22Rv1 (cell line): ENCODE data around the gene TGFBR2.

Source experiments
- ZFX ChIP-seq: fragments of 450-650 bp; IDR thresholded peaks from 2 replicates; pipeline ENCODE4 v1.6.1; 2017; ENCODE audit warnings: antibody characterized with exemption, borderline replicate concordance
- TF ChIP-seq, protein P1 (sequence below): fragments of 450-650 bp; IDR thresholded peaks from 2 replicates; pipeline ENCODE4 v1.5.1; 2017; ENCODE audit warnings: mild to moderate bottlenecking

DNA sequence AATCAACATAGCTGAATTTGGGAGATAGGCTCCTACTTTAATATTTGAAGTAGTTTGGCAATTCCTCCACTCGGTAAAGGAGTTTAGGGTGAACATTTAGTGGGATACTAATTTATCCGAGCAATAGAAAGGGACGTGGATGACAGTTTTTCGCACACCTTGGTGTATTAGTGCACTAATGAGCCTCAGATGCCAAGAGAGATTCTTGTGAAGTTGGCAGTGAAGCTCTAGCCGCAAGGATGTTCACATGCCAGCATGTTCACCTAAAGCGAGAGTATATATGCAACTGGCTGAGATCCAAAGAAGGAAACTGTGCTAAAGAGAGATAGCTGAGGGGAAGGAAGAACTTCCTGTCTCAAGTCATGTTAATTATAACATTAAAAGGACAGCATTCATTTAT, 58.5 kb downstream of the TGFBR2 start:
- TF ChIP-seq, protein P1, sequence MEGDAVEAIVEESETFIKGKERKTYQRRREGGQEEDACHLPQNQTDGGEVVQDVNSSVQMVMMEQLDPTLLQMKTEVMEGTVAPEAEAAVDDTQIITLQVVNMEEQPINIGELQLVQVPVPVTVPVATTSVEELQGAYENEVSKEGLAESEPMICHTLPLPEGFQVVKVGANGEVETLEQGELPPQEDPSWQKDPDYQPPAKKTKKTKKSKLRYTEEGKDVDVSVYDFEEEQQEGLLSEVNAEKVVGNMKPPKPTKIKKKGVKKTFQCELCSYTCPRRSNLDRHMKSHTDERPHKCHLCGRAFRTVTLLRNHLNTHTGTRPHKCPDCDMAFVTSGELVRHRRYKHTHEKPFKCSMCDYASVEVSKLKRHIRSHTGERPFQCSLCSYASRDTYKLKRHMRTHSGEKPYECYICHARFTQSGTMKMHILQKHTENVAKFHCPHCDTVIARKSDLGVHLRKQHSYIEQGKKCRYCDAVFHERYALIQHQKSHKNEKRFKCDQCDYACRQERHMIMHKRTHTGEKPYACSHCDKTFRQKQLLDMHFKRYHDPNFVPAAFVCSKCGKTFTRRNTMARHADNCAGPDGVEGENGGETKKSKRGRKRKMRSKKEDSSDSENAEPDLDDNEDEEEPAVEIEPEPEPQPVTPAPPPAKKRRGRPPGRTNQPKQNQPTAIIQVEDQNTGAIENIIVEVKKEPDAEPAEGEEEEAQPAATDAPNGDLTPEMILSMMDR, result no peak
- no peak for TF ChIP-seq ZFX
